ENCODE results near the gene PHAF1.

The PHAF1 gene

GRCh38 chr16:67109407-67110135, at the start of gene PHAF1:
PHAF1 (plus strand) TSS chr16:67109941; CDS start chr16:67110176, 235 bp downstream.
- DNase-seq (ENCODE audit: low spot score) = peak; percentile 89

DNA sequence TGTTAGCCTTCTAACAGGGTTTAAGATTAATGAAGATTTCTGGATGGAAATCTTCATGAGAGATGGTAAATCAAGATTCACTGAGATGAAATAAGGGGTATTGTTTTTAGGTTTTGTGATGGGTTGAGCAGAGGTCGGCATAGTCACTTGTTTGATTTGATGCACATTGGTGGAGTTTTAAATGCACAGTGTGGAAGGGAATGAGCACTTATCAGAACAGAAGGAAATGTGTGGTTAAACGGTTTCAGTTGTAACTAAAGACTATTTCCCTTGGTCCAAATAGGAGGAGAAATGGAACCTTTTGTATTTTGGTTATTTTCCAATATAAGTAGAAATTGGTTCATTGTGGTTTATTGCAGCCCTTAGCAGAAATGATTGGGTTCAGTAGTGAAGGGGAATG, 46.7 kb upstream of the PHAF1 start:
- no peak for DNase-seq (ENCODE audit: low spot score)

DNA sequence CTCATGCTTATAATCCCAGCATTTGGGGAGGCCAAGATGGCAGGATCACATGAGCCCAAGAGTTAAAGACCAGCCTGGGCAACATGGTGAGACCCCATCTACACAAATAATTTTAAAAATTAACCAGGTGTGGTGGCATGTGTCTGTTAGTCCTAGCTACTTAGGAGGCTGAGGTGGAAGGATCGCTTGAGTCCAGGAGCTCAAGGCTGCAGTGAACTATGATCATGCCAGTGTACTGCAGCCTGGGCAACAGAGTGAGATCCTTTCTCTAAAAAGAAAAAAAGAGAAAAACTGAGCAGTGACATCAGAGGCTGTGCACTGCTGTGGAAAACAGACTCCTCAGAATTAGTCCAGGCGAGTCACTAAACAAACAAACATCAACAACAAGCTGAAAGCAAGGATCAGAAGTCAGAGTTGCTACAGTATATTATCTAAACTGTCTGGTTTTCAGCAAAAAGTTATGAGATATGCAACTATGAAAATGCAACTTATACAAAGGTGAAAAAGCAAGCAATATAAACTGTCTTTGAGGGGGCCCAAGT, 41.5 kb upstream of the PHAF1 start:
- no peak for DNase-seq (ENCODE audit: low spot score)

- DNase-seq (ENCODE audit: low spot score) = no peak
Measured at GRCh38 chr16:67071476-67072048, 38.2 kb upstream of the PHAF1 start.

DNA sequence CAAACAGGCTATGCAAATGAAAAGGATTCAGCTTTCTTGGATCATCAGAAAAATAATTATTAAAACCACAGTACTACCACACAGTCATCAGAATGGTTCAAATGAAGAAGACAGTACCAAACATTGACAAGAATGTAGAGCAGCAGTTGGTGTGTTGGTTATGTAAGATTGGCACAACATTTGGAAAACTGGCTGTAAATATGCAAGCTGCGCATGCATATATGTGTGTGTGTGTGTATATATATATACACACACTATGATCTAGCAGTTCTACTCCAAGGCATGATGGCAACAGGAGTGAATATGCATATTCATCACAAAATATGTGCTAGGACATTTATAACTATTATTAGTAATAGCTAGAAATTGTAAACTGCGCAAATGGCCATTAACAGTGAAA, 34.4 kb upstream of the PHAF1 start:
- DNase-seq (ENCODE audit: low spot score) = no peak

GRCh38 chr16:67077871-67078270, 31.9 kb upstream of the PHAF1 start:
- no peak for DNase-seq (ENCODE audit: low spot score)

- DNase-seq (ENCODE audit: low spot score) = no peak
Measured at GRCh38 chr16:67082100-67082499, 27.6 kb upstream of the PHAF1 start.

DNA sequence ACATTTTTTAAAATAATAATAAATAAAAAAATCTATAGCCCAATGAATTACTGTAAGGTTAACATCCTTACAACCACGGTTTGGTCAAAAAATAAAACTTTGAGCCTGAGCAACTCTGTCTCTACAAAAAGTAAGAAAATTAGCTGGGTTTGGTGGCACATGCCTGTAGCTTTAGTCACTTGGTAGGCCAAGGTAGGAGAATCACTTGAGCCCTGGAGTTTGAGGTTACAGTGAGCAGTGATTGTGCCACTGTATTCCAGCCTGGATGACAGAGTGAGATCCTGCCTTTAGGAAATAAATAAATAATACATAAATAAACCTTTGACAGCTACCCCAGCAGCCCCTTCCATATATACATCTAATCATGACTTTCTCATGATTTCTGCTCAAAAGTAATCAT, 26.9 kb upstream of the PHAF1 start:
- DNase-seq (ENCODE audit: low spot score) = no peak

DNA sequence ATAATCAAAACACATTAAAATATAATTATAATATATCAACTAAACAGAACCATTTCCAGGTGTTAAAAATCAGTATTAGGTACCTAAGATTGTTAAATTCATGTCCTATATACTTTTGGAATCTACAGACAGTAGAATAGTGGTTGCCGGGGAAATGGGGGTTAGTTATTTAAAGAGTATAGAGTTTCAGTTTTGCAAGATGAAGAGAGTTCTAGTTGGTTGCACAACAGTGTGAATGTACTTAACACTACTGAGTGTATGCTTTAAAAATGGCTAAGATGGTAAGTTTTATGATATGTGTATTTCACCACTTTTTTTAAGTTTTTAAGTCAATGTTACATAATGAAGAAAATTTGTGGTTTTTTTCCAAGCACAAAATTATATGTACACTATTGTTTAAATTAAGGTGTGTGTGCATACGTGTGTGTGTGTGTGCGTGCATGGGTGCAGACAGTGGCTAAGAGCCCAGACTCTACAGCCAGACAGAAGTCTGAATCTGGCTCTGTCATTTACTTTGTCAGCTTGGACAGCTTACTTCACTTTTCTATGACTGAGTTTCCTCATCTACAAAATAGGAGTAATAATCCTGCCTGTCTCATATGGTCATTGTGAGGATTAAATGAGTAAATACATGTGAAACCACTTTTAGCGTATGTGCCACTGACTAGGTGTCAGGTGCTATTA, 25.3 kb upstream of the PHAF1 start:
- DNase-seq (ENCODE audit: low spot score) = no peak

DNA sequence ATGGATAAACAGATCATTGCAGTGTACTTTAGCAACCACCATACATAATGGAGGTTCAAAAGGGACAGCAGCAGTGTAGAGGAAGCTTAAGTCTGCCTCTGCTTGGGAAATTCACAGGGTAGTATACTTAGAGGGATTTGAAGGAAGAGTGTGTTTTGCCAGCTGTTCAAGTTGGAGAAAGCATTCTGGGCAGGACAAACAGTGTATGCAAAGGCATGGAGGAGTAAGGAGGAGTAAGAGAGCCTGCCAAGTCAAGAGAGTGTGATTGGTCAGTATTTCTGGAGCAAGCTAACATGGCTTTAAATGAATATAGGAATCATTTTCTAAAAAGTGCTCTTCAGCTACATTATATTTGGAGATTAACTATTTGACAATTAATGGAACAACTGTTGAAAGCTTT, 22.9 kb upstream of the PHAF1 start:
- no peak for DNase-seq (ENCODE audit: low spot score)

DNA sequence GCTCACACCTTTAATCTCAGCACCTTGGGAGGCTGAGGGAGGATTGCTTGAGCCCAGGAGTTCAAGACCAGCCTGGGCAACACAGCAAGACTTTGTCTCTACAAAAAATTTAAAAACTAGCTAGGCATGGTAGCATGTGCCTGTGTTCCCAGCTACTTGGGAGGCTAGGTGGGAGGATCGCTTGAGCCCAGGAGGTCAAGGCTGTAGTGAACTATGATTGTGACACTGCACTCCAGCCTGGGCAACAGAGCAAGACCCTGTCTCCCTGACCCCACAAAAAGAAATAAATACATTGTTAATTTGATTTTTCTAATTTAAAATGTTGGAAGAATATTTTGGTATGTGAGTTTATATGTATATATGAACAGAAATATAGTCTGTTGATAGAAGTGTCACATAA, 22.4 kb upstream of the PHAF1 start:
- no peak for DNase-seq (ENCODE audit: low spot score)

- DNase-seq (ENCODE audit: low spot score) = no peak
Measured at GRCh38 chr16:67087803-67088202, 21.9 kb upstream of the PHAF1 start.

- DNase-seq (ENCODE audit: low spot score) = no peak
Measured at GRCh38 chr16:67088551-67088950, 21.2 kb upstream of the PHAF1 start.

- DNase-seq (ENCODE audit: low spot score) = no peak
Measured at GRCh38 chr16:67089101-67089500, 20.6 kb upstream of the PHAF1 start.

- no peak for DNase-seq (ENCODE audit: low spot score)
Measured at GRCh38 chr16:67091906-67092566, 17.7 kb upstream of the PHAF1 start.

GRCh38 chr16:67093098-67093726, 16.5 kb upstream of the PHAF1 start:
- no peak for DNase-seq (ENCODE audit: low spot score)

DNA sequence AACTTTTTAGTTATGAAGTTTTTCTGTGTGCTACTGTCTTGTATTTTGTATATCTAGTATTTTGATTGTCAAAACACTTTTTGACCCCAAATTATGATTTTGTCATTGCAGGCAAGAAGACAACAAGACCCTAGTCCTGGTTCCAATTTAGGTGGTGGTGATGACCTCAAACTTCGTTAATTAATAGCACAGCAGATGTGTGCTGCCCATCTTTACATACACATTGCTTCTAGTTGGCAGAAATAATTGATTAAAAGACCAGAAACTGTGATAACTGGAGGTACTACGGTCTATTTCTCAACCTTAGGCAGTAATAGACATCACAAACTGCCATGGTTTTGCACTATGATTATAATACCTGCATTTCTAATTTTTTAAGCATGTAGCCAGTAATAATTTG, 11.1 kb upstream of the PHAF1 start:
- no peak for DNase-seq (ENCODE audit: low spot score)

DNA sequence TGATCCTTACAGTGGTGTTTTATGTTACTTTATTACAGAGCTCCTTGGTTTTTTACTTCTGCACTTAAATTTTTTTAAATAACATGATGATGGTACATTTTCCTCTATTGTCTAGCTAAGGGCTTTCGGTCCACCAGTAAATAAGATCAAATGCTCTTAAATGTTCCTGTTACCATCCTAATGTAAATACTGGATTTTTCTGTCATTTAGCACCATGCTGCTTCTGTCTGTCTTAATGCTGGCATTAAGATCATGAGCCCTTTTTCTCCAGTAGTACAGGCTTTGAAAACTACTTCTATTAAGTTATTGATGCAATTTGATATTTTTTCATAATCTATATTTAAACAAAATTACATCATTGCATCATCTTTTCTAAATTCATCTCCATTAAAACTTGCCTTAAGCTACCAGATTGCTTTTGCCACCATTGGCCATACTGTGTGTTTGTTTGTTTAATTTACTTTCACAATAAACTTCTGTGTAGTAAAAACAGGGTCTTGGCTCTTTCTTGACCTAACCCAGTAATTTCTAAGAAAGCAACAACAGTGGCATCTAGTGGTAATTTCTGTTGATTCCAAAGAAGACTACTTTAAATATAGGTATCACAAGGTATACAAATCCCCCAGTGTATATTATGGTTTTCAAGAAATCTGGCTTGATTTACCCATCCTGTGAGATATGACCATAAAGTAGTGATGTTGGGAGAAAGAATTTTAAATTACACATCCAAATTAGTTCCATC, 9.0 kb upstream of the PHAF1 start:
- no peak for DNase-seq (ENCODE audit: low spot score)

DNA sequence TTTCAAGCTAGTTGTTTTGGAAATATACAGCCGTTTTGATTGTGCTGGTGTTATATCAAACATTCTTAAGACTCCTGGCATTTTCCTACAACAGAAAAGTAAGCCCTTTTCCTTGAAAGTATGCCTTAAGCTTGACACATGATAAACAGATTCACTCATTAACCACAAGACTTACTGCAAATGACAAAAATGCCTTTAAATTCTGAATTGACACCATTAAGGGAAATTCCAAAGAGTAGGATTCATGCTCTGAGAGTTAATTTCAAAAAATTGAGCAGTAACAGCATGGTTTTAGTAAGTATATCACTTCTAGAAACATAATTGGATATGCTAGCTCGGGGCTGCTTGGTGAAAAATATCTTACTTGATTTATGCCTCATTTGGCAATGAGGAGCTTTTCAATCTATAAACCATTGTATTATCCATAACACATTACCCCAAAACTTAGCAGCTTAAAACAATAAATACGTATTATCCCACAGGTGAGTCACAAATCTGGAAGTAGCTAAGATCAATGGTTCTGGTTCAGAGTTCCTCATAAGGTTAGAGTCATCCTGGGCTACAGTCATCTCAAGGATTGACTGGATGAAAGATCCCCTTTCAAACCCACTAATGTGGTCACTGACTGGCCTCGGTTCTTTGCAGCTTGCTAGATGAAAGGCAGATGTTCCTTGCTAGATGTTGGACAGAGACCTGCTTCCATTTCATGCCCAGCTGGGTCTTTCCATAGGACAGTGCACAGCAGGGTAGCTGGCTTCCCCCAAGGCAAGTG, 8.2 kb upstream of the PHAF1 start:
- no peak for DNase-seq (ENCODE audit: low spot score)

DNA sequence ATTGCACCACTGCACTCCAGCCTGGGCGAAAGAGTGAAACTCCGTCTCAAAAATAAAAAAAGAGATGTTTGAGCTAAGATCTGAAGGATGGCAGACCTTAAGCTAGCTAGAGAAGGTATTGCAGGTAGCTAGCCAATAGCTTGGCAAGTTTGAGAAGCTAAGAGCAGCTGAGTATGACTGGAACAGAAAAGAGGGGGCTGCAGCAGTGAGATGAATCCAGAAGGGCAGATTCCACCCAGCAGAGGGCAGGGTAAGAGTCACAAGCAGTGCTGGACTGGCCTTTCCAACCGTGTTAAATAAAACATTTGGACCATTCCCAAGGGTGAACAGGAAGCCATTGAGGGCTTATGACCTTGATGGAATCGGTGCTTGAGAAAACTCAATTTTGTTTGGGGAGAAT, 5.7 kb upstream of the PHAF1 start:
- peak; percentile 80 for DNase-seq (ENCODE audit: low spot score)

DNA sequence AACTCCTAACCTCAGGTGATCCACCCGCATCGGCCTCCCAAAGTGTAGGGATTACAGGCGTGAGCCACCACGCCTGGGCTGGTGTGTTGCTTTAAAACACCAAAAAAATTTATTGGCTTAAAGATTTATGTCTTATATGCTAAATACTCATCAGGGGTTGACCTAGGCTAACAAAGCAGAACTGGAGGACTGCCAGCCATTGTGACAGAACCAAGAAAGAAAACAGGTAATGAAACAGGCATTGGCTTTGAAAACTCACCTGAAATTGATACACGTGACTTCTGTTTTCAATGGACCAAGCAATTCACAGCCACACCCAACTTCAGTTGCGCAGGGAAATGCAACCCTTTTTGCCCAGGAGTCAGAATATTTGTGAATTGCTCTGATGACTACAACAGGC, 4.9 kb upstream of the PHAF1 start:
- no peak for DNase-seq (ENCODE audit: low spot score)

Measured in RKO (cell line).